SK-N-SH (cell line): ENCODE results near the gene TAB3. TPM values are rescaled to one million over a fixed set of nuclear protein-coding genes. Genes with fewer than 3 reads are reported as not detected.

Experiments
- CTCF ChIA-PET: fragments of 300-600, 350-600 bp; formaldehyde crosslinking; extraction: SDS; loops from one replicate; lab custom pipeline; 2021; lab: Yijun Ruan, JAX
- POLR2A ChIA-PET: fragments of 350-600 bp; sonication (Branson Sonifier 250); formaldehyde crosslinking; extraction: SDS; loops from one replicate; lab custom pipeline; 2020; ENCODE audit warnings: antibody characterized with exemption, inconsistent platforms; lab: Yijun Ruan, JAX
- DNase-seq: peaks from one replicate; pipeline ENCODE4 v3.0.0; 2012
- H2AFZ ChIP-seq: fragments of 200-600 bp; sonication (generic); 2 replicates; pipeline ENCODE4 v1.8.1; 2016; ENCODE audit warnings: antibody characterized with exemption, mild to moderate bottlenecking, low read depth
- H3F3A ChIP-seq: fragments of 200-600 bp; sonication (generic); replicated peaks from 2 replicates; pipeline ENCODE3; 2016; ENCODE audit warnings: antibody characterized with exemption, mild to moderate bottlenecking; ENCODE audit not compliant: insufficient read depth
- H3K27ac ChIP-seq, 2 experiments: fragments of 200-500 bp in 1 of 2; fragments of 200-600 bp in 1 of 2; sonication (Bioruptor generic) in 1 of 2; sonication (generic), shearing (Covaris generic) in 1 of 2; 2 replicates each; pipeline versions ENCODE4 v1.5.1 to v1.6.1; 2014 to 2016; ENCODE audit warnings: low read depth in 2 of 2, inconsistent platforms in 1 of 2, low read length in 1 of 2, mild to moderate bottlenecking in 1 of 2, mixed read lengths in 1 of 2
- H3K27me3 ChIP-seq: fragments of 200-600 bp; sonication (generic), shearing (Covaris generic); 2 replicates; pipeline ENCODE4 v1.6.1; 2016; ENCODE audit warnings: mixed run types; ENCODE audit not compliant: insufficient read depth
- H3K36me3 ChIP-seq, 2 experiments: fragments of 200-500 bp in 1 of 2; fragments of 200-600 bp in 1 of 2; sonication (Bioruptor generic) in 1 of 2; sonication (generic) in 1 of 2; replicated peaks in 1 of 2; 2 replicates each; pipeline versions ENCODE3 to v1.5.1; 2014 to 2016; ENCODE audit warnings: low read length in 1 of 2, mild to moderate bottlenecking in 1 of 2; ENCODE audit not compliant: insufficient read depth in 2 of 2, control insufficient read depth in 1 of 2
- H3K4me1 ChIP-seq, 2 experiments: fragments of 200-500 bp in 1 of 2; fragments of 200-600 bp in 1 of 2; sonication (Bioruptor generic) in 1 of 2; sonication (generic), shearing (Covaris generic) in 1 of 2; 2 replicates each; pipeline versions ENCODE4 v1.5.1 to v1.6.1; 2014 to 2016; ENCODE audit warnings: low read depth in 1 of 2, low read length in 1 of 2, mixed run types in 1 of 2; ENCODE audit not compliant: insufficient read depth in 2 of 2, control insufficient read depth in 1 of 2
- H3K4me2 ChIP-seq: fragments of 200-600 bp; sonication (generic), shearing (Covaris generic); 2 replicates; pipeline ENCODE4 v1.6.1; 2017; ENCODE audit warnings: mixed run types
- H3K4me3 ChIP-seq, 2 experiments: fragments of 200-500 bp in 1 of 2; fragments of 200-600 bp in 1 of 2; sonication (Bioruptor generic) in 1 of 2; sonication (generic), shearing (Covaris generic) in 1 of 2; 2 replicates each; pipeline versions ENCODE4 v1.5.1 to v1.8.1; 2014 to 2016; ENCODE audit warnings: low read depth in 2 of 2, inconsistent platforms in 1 of 2, low read length in 1 of 2, mild to moderate bottlenecking in 1 of 2, mixed read lengths in 1 of 2, moderate library complexity in 1 of 2
- H3K79me2 ChIP-seq: fragments of 200-600 bp; sonication (generic); 2 replicates; pipeline ENCODE4 v1.8.1; 2017; ENCODE audit warnings: mild to moderate bottlenecking; ENCODE audit not compliant: insufficient read depth
- H3K9ac ChIP-seq: fragments of 200-600 bp; sonication (generic); 2 replicates; pipeline ENCODE4 v1.6.1; 2017; ENCODE audit warnings: mixed run types
- H3K9me2 ChIP-seq: fragments of 200-600 bp; sonication (generic); 2 replicates; pipeline ENCODE4 v1.6.1; 2017; ENCODE audit warnings: mixed run types
- H3K9me3 ChIP-seq: fragments of 200-600 bp; sonication (generic); 2 replicates; pipeline ENCODE4 v1.6.1; 2017; ENCODE audit warnings: mixed run types, mild to moderate bottlenecking, moderate library complexity
- H4K20me1 ChIP-seq: fragments of 200-600 bp; sonication (generic); 2 replicates; pipeline ENCODE4 v1.6.1; 2017; ENCODE audit warnings: mild to moderate bottlenecking, mixed run types; ENCODE audit not compliant: insufficient read depth
- ELF1 ChIP-seq: IDR thresholded peaks from 2 replicates; pipeline ENCODE4 v1.4.0; 2012
- EP300 ChIP-seq, 2 experiments: IDR thresholded peaks; 2 replicates each; pipeline versions ENCODE4 v1.4.0 to v1.6.1; 2012; ENCODE audit warnings: borderline replicate concordance in 1 of 2, low read depth in 1 of 2, low read length in 1 of 2
- EZH2phosphoT487 ChIP-seq: fragments of 200-600 bp; sonication (generic); IDR thresholded peaks from 2 replicates; pipeline ENCODE4 v1.6.1; 2017; ENCODE audit warnings: low read depth, mixed run types, mild to moderate bottlenecking, antibody characterized with exemption, moderate library complexity, borderline replicate concordance
- GATA2 ChIP-seq: sonication (generic); formaldehyde crosslinking; IDR thresholded peaks from 2 replicates; pipeline ENCODE4 v1.5.0; 2020; ENCODE audit warnings: mild to moderate bottlenecking, missing genetic modification reagents
- JUND ChIP-seq: IDR thresholded peaks from 2 replicates; pipeline ENCODE4 v1.4.0; 2012
- MXI1 ChIP-seq: IDR thresholded peaks from 2 replicates; pipeline ENCODE4 v1.6.1; 2012; ENCODE audit warnings: mild to moderate bottlenecking, low read depth, low read length, improper control_type of control experiment
- NFIC ChIP-seq: IDR thresholded peaks from 2 replicates; pipeline ENCODE4 v1.4.0; 2012; ENCODE audit warnings: borderline replicate concordance
- PBX3 ChIP-seq: IDR thresholded peaks from 2 replicates; pipeline ENCODE4; 2012
- RAD21 ChIP-seq: IDR thresholded peaks from 2 replicates; pipeline ENCODE4 v1.6.1; 2012; ENCODE audit warnings: mild to moderate bottlenecking, low read length
- REST ChIP-seq: IDR thresholded peaks from 2 replicates; pipeline ENCODE4 v1.6.1; 2012; ENCODE audit warnings: mild to moderate bottlenecking, low read depth, low read length, moderate library complexity
- SIN3A ChIP-seq: IDR thresholded peaks from 2 replicates; pipeline ENCODE4 v1.6.1; 2012; ENCODE audit warnings: low read depth, mild to moderate bottlenecking, low read length, moderate library complexity, borderline replicate concordance
- SMC3 ChIP-seq: IDR thresholded peaks from 2 replicates; pipeline ENCODE4 v1.6.1; 2012; ENCODE audit warnings: low read depth, low read length, improper control_type of control experiment
- TAF1 ChIP-seq: IDR thresholded peaks from 2 replicates; pipeline ENCODE4 v1.6.1; 2012; ENCODE audit warnings: low read depth, mild to moderate bottlenecking, low read length, moderate library complexity, borderline replicate concordance
- USF1 ChIP-seq: IDR thresholded peaks from 2 replicates; pipeline ENCODE4 v1.4.0; 2012; ENCODE audit warnings: low read depth, borderline replicate concordance
- USF2 ChIP-seq: fragments of 150-350 bp; IDR thresholded peaks from 2 replicates; pipeline ENCODE4 v1.6.1; 2017; ENCODE audit warnings: antibody characterized with exemption, low read length, low read depth, borderline replicate concordance
- YY1 ChIP-seq: IDR thresholded peaks from 2 replicates; pipeline ENCODE4 v1.4.0; 2012; ENCODE audit warnings: low read depth, mild to moderate bottlenecking
- WGBS: methylation state at CpG from one replicate; pipeline ENCODE4 v1.1.6; 2017; ENCODE audit warnings: low lambda C conversion rate; 5-methylcytosine and 5-hydroxymethylcytosine counted together
- polyA plus RNA-seq, 3 experiments: library from polyadenylated mRNA; depleted of rRNA; stranded (reverse); fragments of >200 nt; gene quantifications; 2 replicates each; pipeline ENCODE4 v1.2.3, GENCODE V29; 2012

Gene TAB3
- polyA plus RNA-seq, 1 of the 3 experiments (the other 2 are of a cell fraction): 9.2 TPM

- Histone ChIP-seq H3F3A (no peaks in the 10 kb centered on the region), H4K20me1 (no peaks in the 10 kb centered on the region), H3K36me3 (no peaks in the 10 kb centered on the region), H3K9me2 (no peaks in the 10 kb centered on the region), H3K27ac (no peak overlapping the region), H3K4me1 (no peaks in the 10 kb centered on the region), H3K4me3 (no peak overlapping the region), H3K27me3 (no peaks in the 10 kb centered on the region), H2AFZ (no peak overlapping the region), H3K79me2 (no peaks in the 10 kb centered on the region), H3K9me3 (no peaks in the 10 kb centered on the region), H3K4me2 (no peak overlapping the region), H3K9ac (no peak overlapping the region)
- CTCF ChIA-PET: no interaction called here
- POLR2A ChIA-PET: no interaction called here
- 34% methylated on average over 2 of the region's 2 CpGs for WGBS
- TF ChIP-seq JUND (no peak), EZH2phosphoT487 (no peak), USF1 (no peak), NFIC (no peak)
- DNase-seq: no peak
Measured at GRCh38 chrX:30804462-30804861, 84.6 kb downstream of the TAB3 start.

- 5% methylated on average over 1 of the region's 1 CpG for WGBS
Measured at GRCh38 chrX:30800901-30801300, 88.2 kb downstream of the TAB3 start.

More at GRCh38 chrX:30800901-30801300, 88.2 kb downstream of the TAB3 start:
- Histone ChIP-seq H3K27ac (no peak overlapping the region), H3K36me3 (no peaks in the 10 kb centered on the region), H2AFZ (no peak overlapping the region), H3K9ac (no peak overlapping the region), H3K9me3 (no peaks in the 10 kb centered on the region), H3K4me2 (no peak overlapping the region), H3K79me2 (no peaks in the 10 kb centered on the region), H4K20me1 (no peaks in the 10 kb centered on the region), H3K9me2 (no peaks in the 10 kb centered on the region), H3K27me3 (no peaks in the 10 kb centered on the region), H3K4me1 (no peaks in the 10 kb centered on the region), H3F3A (no peaks in the 10 kb centered on the region), H3K4me3 (no peak overlapping the region)
- ChIA-PET CTCF (no interaction called here), POLR2A (no interaction called here)
- DNase-seq: no peak
- TF ChIP-seq MXI1 (no peak), YY1 (no peak), USF1 (no peak), TAF1 (no peak), EP300 (IDR thresholded peaks at IDR 0.05; ENCODE audit: borderline replicate concordance in 1 of 2, low read depth in 1 of 2, low read length in 1 of 2) (no peak), REST (no peak), USF2 (no peak), GATA2 (CRISPR knock-in tag) (no peak), PBX3 (no peak), ELF1 (no peak), RAD21 (no peak), SIN3A (no peak), SMC3 (no peak)
